SK-N-SH treated with all-trans-retinoic acid at 6 μM for 48 hours (cell line): ENCODE measurements around the gene RPS6KA2.

Experiments
- ATAC-seq: fragments of 200-7000 bp; cut with Tn5 transposase; 3 replicates; pipeline ENCODE4 v1.9.1; 2020; ENCODE audit warnings: mild to moderate bottlenecking, moderate library complexity
- ARNTL ChIP-seq: fragments of 450-650 bp; formaldehyde crosslinking; IDR thresholded peaks from 2 replicates; pipeline ENCODE4 v1.5.0; 2020; ENCODE audit warnings: low read depth, mild to moderate bottlenecking, moderate library complexity, borderline replicate concordance
- CSDC2 ChIP-seq: fragments of 250-450 bp; sonication (Bioruptor Pico); IDR thresholded peaks from 2 replicates; pipeline ENCODE4 v1.5.0; 2020; ENCODE audit warnings: mild to moderate bottlenecking, moderate library complexity
- ESRRG ChIP-seq: fragments of 250-450 bp; sonication (Bioruptor Pico); IDR thresholded peaks from 2 replicates; pipeline ENCODE4 v1.6.1; 2021; ENCODE audit warnings: mild to moderate bottlenecking
- GLIS3 ChIP-seq: fragments of 250-450 bp; sonication (Bioruptor Pico); IDR thresholded peaks from 2 replicates; pipeline ENCODE4 v1.5.0; 2020; ENCODE audit warnings: mild to moderate bottlenecking, moderate library complexity
- OSR1 ChIP-seq: fragments of 250-450 bp; sonication (Bioruptor Pico); IDR thresholded peaks from 2 replicates; pipeline ENCODE4 v1.8.0; 2022; ENCODE audit warnings: moderate library complexity, mild to moderate bottlenecking, inconsistent platforms
- RARB ChIP-seq: fragments of 250-450 bp; sonication (Bioruptor Pico); IDR thresholded peaks from 2 replicates; pipeline ENCODE4 v1.8.0; 2021; ENCODE audit warnings: mild to moderate bottlenecking, moderate library complexity
- SNAI2 ChIP-seq: fragments of 250-450 bp; sonication (Bioruptor Pico); IDR thresholded peaks from 2 replicates; pipeline ENCODE4 v1.5.0; 2020; ENCODE audit warnings: mild to moderate bottlenecking, moderate library complexity
- TCF4 ChIP-seq: fragments of 250-450 bp; sonication (Bioruptor Pico); IDR thresholded peaks from 2 replicates; pipeline ENCODE4 v1.8.0; 2021; ENCODE audit warnings: mild to moderate bottlenecking, moderate library complexity, borderline replicate concordance
- TOX ChIP-seq: fragments of 250-450 bp; sonication (Bioruptor Pico); IDR thresholded peaks from 2 replicates; pipeline ENCODE4 v1.8.0; 2021; ENCODE audit warnings: mild to moderate bottlenecking, moderate library complexity, borderline replicate concordance
- ZC3H10 ChIP-seq: fragments of 250-450 bp; sonication (Bioruptor Pico); IDR thresholded peaks from 2 replicates; pipeline ENCODE4 v1.5.1; 2021; ENCODE audit warnings: mild to moderate bottlenecking, moderate library complexity
- ZFP3 ChIP-seq: fragments of 250-450 bp; sonication (Bioruptor Pico); IDR thresholded peaks from 2 replicates; pipeline ENCODE4 v1.5.0; 2020; ENCODE audit warnings: mild to moderate bottlenecking, moderate library complexity
- ZFP30 ChIP-seq: fragments of 450-650 bp; formaldehyde crosslinking; IDR thresholded peaks from 2 replicates; pipeline ENCODE4 v1.5.0; 2022; ENCODE audit warnings: mild to moderate bottlenecking, moderate library complexity
- ZNF565 ChIP-seq: fragments of 450-650 bp; formaldehyde crosslinking; conservative IDR thresholded peaks from 2 replicates; pipeline ENCODE4 v1.5.0; 2020; ENCODE audit warnings: low read depth, mild to moderate bottlenecking, moderate library complexity
- ZNF70 ChIP-seq: fragments of 450-650 bp; formaldehyde crosslinking; IDR thresholded peaks from 2 replicates; pipeline ENCODE4 v1.5.0; 2020; ENCODE audit warnings: mild to moderate bottlenecking, moderate library complexity
- ZNF8 ChIP-seq: fragments of 450-650 bp; formaldehyde crosslinking; IDR thresholded peaks from 2 replicates; pipeline ENCODE4 v1.5.0; 2020; ENCODE audit warnings: mild to moderate bottlenecking, moderate library complexity
- TF ChIP-seq, protein P1 (sequence below): fragments of 250-450 bp; sonication (Bioruptor Pico); IDR thresholded peaks from 2 replicates; pipeline ENCODE4 v1.5.0; 2020; ENCODE audit warnings: mild to moderate bottlenecking, moderate library complexity
- TF ChIP-seq, protein P2 (sequence below): fragments of 250-450 bp; sonication (Bioruptor Pico); IDR thresholded peaks from 2 replicates; pipeline ENCODE4 v1.8.0; 2020; ENCODE audit warnings: mild to moderate bottlenecking, moderate library complexity, borderline replicate concordance
- TF ChIP-seq, protein P3 (sequence below): fragments of 250-450 bp; sonication (Bioruptor Pico); IDR thresholded peaks from 2 replicates; pipeline ENCODE4 v1.5.1; 2021; ENCODE audit warnings: mild to moderate bottlenecking, moderate library complexity

RPS6KA2 gene

DNA sequence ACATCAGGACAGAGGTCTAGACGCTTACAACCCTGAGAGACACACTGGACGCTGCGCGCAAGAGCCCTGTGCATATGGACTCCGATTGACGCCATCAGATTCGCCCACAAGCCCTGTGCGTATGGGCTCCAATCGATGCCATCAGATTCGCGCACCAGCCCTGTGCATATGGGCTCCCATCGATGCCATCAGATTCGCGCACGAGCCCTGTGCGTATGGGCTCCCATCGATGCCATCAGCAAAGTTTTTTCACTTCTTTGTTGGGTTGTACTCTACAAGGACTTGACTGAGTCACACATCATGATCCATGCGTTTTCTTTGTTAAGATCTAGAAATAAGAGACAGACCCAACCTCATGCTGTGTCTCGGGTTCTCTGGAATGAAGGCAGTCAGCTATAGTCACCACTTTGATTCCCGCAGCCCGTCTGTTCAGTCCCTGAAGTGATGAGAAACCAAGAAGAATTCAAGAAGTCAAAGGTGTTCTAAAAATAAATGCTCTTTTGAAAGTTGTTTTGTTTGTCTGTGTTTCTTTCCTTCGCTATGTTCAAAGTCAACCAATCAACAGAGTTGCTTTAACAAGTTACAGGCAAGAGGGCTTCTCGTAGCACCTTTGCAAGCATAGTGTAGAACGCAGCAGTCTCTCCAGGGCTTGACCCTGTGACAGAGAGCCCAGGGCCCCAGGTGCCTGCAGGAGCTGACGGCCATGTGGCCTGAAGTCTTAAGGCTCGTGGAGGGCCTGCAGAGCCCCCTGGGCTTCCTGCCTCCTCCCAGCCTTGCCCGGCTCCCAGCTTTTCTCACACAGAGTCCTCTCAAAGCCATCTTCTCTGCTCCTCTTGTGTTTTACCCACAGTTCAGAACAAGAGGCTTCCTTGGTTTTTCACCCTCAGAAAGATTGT is 7.9 kb downstream of the RPS6KA2 start:
- no peak for TF ChIP-seq ZFP3 (CRISPR knock-in tag)
- TF ChIP-seq CSDC2 (CRISPR knock-in tag), result 0 out of 2 replicates have a peak, but pooled peaks have one; percentile 27
- TF ChIP-seq, all 23 proteins: peak for 1
- peak; percentile 29 for ATAC-seq

DNA sequence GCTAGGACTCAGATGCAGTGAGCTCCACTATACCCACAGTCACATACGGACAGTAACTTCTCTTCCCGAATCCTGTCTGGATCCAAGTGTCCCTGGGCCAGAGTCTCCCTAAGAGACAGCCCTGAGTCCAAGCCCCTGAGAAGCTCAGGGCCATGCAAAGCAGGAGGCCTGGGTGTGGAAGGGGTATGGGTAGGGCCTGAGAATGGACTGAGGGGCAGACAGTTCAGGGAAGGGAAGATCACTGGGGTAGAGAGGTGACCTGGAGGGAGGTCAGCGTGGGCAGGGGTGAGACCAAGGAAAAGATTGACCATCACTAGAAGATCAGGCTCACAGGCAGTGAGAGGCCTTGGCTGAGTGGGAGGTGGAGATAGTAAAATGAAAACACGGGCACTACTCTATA is 8.8 kb downstream of the RPS6KA2 start:
- TF ChIP-seq, protein P1, sequence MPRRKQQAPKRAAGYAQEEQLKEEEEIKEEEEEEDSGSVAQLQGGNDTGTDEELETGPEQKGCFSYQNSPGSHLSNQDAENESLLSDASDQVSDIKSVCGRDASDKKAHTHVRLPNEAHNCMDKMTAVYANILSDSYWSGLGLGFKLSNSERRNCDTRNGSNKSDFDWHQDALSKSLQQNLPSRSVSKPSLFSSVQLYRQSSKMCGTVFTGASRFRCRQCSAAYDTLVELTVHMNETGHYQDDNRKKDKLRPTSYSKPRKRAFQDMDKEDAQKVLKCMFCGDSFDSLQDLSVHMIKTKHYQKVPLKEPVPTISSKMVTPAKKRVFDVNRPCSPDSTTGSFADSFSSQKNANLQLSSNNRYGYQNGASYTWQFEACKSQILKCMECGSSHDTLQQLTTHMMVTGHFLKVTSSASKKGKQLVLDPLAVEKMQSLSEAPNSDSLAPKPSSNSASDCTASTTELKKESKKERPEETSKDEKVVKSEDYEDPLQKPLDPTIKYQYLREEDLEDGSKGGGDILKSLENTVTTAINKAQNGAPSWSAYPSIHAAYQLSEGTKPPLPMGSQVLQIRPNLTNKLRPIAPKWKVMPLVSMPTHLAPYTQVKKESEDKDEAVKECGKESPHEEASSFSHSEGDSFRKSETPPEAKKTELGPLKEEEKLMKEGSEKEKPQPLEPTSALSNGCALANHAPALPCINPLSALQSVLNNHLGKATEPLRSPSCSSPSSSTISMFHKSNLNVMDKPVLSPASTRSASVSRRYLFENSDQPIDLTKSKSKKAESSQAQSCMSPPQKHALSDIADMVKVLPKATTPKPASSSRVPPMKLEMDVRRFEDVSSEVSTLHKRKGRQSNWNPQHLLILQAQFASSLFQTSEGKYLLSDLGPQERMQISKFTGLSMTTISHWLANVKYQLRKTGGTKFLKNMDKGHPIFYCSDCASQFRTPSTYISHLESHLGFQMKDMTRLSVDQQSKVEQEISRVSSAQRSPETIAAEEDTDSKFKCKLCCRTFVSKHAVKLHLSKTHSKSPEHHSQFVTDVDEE (CRISPR knock-in tag), result no peak
- TF ChIP-seq TCF4 (CRISPR knock-in tag) (no peak), ZNF8 (CRISPR knock-in tag) (no peak), RARB (CRISPR knock-in tag) (no peak), ZFP3 (CRISPR knock-in tag) (no peak), SNAI2 (CRISPR knock-in tag) (no peak), ARNTL (CRISPR knock-in tag) (no peak), CSDC2 (CRISPR knock-in tag) (no peak)
- TF ChIP-seq, protein P2, sequence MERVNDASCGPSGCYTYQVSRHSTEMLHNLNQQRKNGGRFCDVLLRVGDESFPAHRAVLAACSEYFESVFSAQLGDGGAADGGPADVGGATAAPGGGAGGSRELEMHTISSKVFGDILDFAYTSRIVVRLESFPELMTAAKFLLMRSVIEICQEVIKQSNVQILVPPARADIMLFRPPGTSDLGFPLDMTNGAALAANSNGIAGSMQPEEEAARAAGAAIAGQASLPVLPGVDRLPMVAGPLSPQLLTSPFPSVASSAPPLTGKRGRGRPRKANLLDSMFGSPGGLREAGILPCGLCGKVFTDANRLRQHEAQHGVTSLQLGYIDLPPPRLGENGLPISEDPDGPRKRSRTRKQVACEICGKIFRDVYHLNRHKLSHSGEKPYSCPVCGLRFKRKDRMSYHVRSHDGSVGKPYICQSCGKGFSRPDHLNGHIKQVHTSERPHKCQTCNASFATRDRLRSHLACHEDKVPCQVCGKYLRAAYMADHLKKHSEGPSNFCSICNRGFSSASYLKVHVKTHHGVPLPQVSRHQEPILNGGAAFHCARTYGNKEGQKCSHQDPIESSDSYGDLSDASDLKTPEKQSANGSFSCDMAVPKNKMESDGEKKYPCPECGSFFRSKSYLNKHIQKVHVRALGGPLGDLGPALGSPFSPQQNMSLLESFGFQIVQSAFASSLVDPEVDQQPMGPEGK (CRISPR knock-in tag), result no peak
- TF ChIP-seq, protein P3, sequence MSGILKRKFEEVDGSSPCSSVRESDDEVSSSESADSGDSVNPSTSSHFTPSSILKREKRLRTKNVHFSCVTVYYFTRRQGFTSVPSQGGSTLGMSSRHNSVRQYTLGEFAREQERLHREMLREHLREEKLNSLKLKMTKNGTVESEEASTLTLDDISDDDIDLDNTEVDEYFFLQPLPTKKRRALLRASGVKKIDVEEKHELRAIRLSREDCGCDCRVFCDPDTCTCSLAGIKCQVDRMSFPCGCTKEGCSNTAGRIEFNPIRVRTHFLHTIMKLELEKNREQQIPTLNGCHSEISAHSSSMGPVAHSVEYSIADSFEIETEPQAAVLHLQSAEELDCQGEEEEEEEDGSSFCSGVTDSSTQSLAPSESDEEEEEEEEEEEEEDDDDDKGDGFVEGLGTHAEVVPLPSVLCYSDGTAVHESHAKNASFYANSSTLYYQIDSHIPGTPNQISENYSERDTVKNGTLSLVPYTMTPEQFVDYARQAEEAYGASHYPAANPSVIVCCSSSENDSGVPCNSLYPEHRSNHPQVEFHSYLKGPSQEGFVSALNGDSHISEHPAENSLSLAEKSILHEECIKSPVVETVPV (CRISPR knock-in tag), result no peak
- no peak for ATAC-seq

DNA sequence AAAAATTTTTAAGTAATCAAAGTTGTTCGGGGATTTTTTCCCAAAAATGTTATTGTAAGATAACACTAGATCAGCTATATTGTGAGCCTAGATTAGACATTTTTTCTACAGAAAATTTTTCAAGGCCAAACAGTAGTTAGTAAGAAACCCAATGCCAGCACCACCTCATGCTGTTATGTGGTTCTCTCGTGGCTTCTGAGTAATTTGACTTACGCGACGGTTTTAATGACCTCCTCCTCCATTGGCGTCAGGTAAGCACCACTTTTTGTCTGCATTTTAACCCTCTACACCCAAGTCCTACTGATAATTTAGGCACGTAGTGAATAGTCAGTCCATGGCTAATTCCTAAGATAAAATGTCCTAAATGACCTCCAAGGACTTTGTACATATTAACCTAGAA is 9.7 kb downstream of the RPS6KA2 start:
- TF ChIP-seq, protein P2 (CRISPR knock-in tag), result no peak
- no peak for TF ChIP-seq ZFP3 (CRISPR knock-in tag)
- TF ChIP-seq, all 23 proteins: peak for 0
- no peak for ATAC-seq

DNA sequence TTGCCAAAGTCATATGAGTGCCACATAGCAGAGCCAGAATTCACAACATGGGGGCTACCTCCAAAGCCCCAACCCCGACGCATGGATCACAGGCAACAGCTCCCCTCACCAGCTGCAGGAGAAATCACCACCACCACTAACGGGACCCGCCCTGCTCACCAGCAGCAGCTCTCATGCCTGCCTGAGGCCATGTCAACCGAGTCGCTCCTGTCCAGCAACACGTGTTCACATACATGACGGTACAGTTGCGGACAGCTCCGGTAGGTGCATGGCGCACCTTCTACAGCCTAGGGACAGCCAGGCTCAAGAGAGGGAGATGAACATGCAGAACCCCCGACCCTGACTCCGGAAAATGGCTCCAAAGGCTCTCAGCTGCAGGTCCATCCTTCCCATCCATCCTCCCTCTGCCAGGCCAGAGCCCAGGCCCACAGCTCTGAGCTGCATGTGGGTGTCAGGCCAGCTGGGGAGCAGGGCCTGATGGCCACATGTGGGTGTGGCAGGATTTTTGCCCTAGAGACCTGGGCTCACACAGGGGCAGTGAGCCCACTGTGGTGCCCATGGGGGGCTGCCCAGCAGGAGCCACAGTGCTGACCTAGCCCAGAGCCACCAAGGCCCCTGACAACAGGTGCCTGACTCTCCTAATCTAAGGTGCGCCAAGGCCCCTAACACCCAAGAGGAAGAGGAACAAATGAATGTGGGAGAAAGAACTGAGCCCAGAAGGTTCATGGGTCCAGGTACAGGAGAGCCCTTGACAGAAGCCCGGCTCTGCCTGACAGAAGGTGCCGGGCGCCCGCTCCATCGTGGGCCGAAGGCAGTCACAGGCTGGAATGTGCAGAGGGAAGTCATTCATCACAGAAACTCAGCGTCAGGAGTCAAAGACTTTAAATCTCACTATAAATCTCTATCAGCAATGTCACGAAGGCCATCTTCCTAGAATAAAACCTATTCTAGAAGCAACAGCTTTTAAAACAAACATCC is 10.5 kb downstream of the RPS6KA2 start:
- ATAC-seq, result no peak
- TF ChIP-seq ZFP3 (CRISPR knock-in tag) (no peak), ZFP30 (CRISPR knock-in tag) (no peak), CSDC2 (CRISPR knock-in tag) (no peak), ZNF8 (CRISPR knock-in tag) (no peak)

DNA sequence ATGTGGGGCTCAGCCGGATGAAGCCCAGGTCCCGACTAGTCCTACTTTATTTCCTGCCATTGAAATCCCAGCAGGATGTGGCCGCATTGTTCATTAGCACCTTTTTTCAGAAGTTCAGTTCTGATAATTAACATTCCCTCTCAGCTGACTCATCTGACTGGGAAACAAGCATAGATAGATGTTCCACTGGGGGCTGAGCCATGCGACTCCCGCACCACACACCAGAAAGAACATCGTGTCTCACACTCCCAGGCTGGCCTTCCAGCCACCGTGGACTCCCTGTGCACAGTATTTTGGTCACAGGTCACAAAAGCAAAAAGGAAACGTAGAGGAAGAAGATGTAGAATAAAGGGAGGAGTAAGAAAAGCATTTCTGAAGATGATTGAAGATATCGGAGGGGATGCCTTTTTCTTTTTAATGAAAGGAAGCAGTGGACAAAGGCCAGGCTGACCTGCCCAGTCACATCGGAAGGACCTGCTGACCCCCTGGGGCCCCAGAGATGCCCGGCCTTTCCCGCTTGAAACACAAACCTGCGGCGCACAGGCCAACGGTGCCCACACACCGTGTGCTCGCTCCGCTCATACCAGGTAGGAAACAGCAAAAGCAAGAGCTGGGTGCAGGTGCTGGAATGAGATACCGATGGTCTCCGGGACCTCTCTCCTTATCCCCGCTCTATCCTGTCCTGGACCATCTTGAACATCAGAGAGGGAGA is 11.8 kb downstream of the RPS6KA2 start:
- ATAC-seq, result no peak
- TF ChIP-seq ARNTL (CRISPR knock-in tag) (no peak), ZNF565 (CRISPR knock-in tag) (no peak), CSDC2 (CRISPR knock-in tag) (no peak), ESRRG (CRISPR knock-in tag) (no peak), ZC3H10 (CRISPR knock-in tag) (no peak), ZFP3 (CRISPR knock-in tag) (no peak), SNAI2 (CRISPR knock-in tag) (no peak), TOX (CRISPR knock-in tag) (no peak), GLIS3 (CRISPR knock-in tag) (no peak), OSR1 (CRISPR knock-in tag) (no peak), ZNF70 (no peak), ZNF8 (CRISPR knock-in tag) (no peak)
- TF ChIP-seq, protein P1 (CRISPR knock-in tag), result no peak
